ENCODE data around the gene PRSS38.

DNA sequence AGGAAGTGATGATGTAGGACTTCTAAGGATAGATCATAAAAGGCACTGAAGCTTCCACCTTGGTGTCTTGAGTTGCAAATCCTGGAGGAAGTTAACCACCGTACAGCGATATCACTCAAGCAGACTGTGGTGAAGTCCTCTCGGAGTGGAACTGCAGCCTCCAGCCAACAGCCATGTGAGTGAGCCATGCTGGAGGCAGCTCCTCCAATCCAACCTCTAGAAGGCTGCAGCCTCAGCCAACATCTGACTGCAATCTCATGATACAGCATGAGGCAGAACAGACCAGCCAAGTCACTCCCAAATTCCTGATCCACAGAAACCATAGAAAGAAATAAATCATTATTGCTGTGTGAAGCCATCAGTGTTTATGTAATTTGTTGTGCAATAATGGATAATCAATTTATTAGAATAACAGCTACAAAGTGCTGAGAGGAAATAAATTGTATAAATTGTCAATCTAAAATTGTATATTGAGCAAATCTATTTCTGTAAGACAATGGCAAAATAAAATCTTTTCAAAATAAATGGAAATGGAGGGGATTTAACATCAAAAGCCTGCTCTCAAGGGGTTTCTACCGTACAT is 65.0 kb downstream of the PRSS38 start:
- TF ChIP-seq POLR2A (IDR thresholded peaks at IDR 0.05) (no peak), POLR2AphosphoS5 (IDR thresholded peaks at IDR 0.05) (no peak)
- TF ChIP-seq, protein P1, sequence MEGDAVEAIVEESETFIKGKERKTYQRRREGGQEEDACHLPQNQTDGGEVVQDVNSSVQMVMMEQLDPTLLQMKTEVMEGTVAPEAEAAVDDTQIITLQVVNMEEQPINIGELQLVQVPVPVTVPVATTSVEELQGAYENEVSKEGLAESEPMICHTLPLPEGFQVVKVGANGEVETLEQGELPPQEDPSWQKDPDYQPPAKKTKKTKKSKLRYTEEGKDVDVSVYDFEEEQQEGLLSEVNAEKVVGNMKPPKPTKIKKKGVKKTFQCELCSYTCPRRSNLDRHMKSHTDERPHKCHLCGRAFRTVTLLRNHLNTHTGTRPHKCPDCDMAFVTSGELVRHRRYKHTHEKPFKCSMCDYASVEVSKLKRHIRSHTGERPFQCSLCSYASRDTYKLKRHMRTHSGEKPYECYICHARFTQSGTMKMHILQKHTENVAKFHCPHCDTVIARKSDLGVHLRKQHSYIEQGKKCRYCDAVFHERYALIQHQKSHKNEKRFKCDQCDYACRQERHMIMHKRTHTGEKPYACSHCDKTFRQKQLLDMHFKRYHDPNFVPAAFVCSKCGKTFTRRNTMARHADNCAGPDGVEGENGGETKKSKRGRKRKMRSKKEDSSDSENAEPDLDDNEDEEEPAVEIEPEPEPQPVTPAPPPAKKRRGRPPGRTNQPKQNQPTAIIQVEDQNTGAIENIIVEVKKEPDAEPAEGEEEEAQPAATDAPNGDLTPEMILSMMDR (IDR thresholded peaks at IDR 0.05): no peak

All from prostate gland (tissue), 2 donors.